IPS-18c (cell line): ENCODE data around the gene KLHL22.

Experiments
- H3K4me3 ChIP-seq: 2 replicates; pipeline ENCODE4 v1.7.0; 2013; ENCODE audit warnings: low read depth, mild to moderate bottlenecking, low read length, moderate library complexity; ENCODE audit not compliant: insufficient read depth
- H3K9me3 ChIP-seq: one replicate; pipeline ENCODE4 v1.6.1; 2013; ENCODE audit warnings: mild to moderate bottlenecking, low read length, moderate library complexity; ENCODE audit not compliant: control insufficient read depth, insufficient read depth

Gene KLHL22

GRCh38 chr22:20433686-20434241 is 61.8 kb downstream of the KLHL22 start:
- no peak overlapping the region for H3K4me3 ChIP-seq
- H3K9me3 ChIP-seq, result no peaks in the 10 kb centered on the region

GRCh38 chr22:20433191-20433590 is 62.4 kb downstream of the KLHL22 start:
- no peaks in the 10 kb centered on the region for H3K9me3 ChIP-seq
- H3K4me3 ChIP-seq, result no peak overlapping the region

- Histone ChIP-seq H3K4me3 (no peak overlapping the region), H3K9me3 (no peaks in the 10 kb centered on the region)
Measured at GRCh38 chr22:20432244-20432686, 63.3 kb downstream of the KLHL22 start.

- Histone ChIP-seq H3K9me3 (no peaks in the 10 kb centered on the region), H3K4me3 (peak overlapping the region; percentile 50)
Measured at GRCh38 chr22:20431511-20432192, 63.9 kb downstream of the KLHL22 start.

GRCh38 chr22:20430720-20431510 is 64.7 kb downstream of the KLHL22 start:
- H3K9me3 ChIP-seq, result peaks cover 2% of the 10 kb centered on the region
- peak overlapping the region; percentile 50 for H3K4me3 ChIP-seq

- Histone ChIP-seq H3K4me3 (peak overlapping the region; percentile 50), H3K9me3 (peaks cover 2% of the 10 kb centered on the region)
Measured at GRCh38 chr22:20430101-20430719, 65.4 kb downstream of the KLHL22 start.

- Histone ChIP-seq H3K9me3 (peaks cover 2% of the 10 kb centered on the region), H3K4me3 (peak overlapping the region; percentile 43)
Measured at GRCh38 chr22:20429254-20430100, 66.1 kb downstream of the KLHL22 start.

- H3K9me3 ChIP-seq, result peaks cover 2% of the 10 kb centered on the region
- H3K4me3 ChIP-seq, result peak overlapping the region; percentile 16
Measured at GRCh38 chr22:20428496-20429253, 66.9 kb downstream of the KLHL22 start.

GRCh38 chr22:20427945-20428417 is 67.6 kb downstream of the KLHL22 start:
- Histone ChIP-seq H3K9me3 (peaks cover 2% of the 10 kb centered on the region), H3K4me3 (no peak overlapping the region)

- H3K4me3 ChIP-seq, result no peak overlapping the region
Measured at GRCh38 chr22:20427104-20427944, 68.3 kb downstream of the KLHL22 start.

GRCh38 chr22:20426259-20426615 is 69.4 kb downstream of the KLHL22 start:
- Histone ChIP-seq H3K4me3 (no peak overlapping the region), H3K9me3 (peaks cover 2% of the 10 kb centered on the region)

More at GRCh38 chr22:20427104-20427944, 68.3 kb downstream of the KLHL22 start:
- H3K9me3 ChIP-seq, result peaks cover 2% of the 10 kb centered on the region

GRCh38 chr22:20425566-20426258 is 69.9 kb downstream of the KLHL22 start:
- no peak overlapping the region for H3K4me3 ChIP-seq
- peaks cover 2% of the 10 kb centered on the region for H3K9me3 ChIP-seq

- no peak overlapping the region for H3K4me3 ChIP-seq
- peaks cover 2% of the 10 kb centered on the region for H3K9me3 ChIP-seq
Measured at GRCh38 chr22:20424932-20425565, 70.5 kb downstream of the KLHL22 start.

- H3K4me3 ChIP-seq, result no peak overlapping the region
- H3K9me3 ChIP-seq, result peaks cover 2% of the 10 kb centered on the region
Measured at GRCh38 chr22:20424568-20424931, 71.0 kb downstream of the KLHL22 start.
